Thyroid gland (tissue), 4 donors: ENCODE results near the gene RGP1. TPM values are rescaled to one million over a fixed set of nuclear protein-coding genes. Genes with fewer than 3 reads are reported as not detected.
A peak's percentile ranks its signal among the peaks of the same experiment; 100 is the strongest.

Experiments used
- DNase-seq, 2 donors: peaks; one replicate each; pipeline ENCODE4 v3.0.0-alpha.2; 2019
- H3K27ac ChIP-seq, 3 donors: fragments of 200-600 bp; sonication (generic); 1 replicate in 2 of 3; 2 replicates in 1 of 3; pipeline ENCODE4 v1.5.1; 2016 to 2019; ENCODE audit warnings: mild to moderate bottlenecking in 1 of 3, moderate library complexity in 1 of 3
- H3K27me3 ChIP-seq: fragments of 200-600 bp; sonication (generic); one replicate; pipeline ENCODE4 v1.5.1; 2019
- H3K36me3 ChIP-seq, 2 donors: fragments of 200-600 bp; sonication (generic); one replicate each; pipeline ENCODE4 v1.5.1; 2016 to 2019
- H3K4me1 ChIP-seq, 2 donors: fragments of 200-600 bp; sonication (generic); one replicate each; pipeline ENCODE4 v1.5.1; 2017 to 2019
- H3K4me3 ChIP-seq, 3 donors: fragments of 200-600 bp; sonication (generic); replicated peaks in 1 of 3; 1 replicate in 2 of 3; 2 replicates in 1 of 3; pipeline ENCODE4 v1.5.1; 2016; ENCODE audit warnings: mild to moderate bottlenecking in 1 of 3
- H3K9me3 ChIP-seq: fragments of 200-600 bp; sonication (generic); one replicate; pipeline ENCODE4 v1.5.1; 2017
- CTCF ChIP-seq, 6 experiments: fragments of 200-600 bp in 3 of 6; fragments of 450-650 bp in 3 of 6; sonication (generic) in 3 of 6; IDR thresholded peaks; one replicate each; pipeline ENCODE4 v1.5.1; 2016 to 2019; ENCODE audit warnings: antibody characterized with exemption in 6 of 6, mild to moderate bottlenecking in 2 of 6, inconsistent platforms in 1 of 6, moderate library complexity in 1 of 6
- POLR2A ChIP-seq, 2 donors: fragments of 450-650 bp; IDR thresholded peaks; one replicate each; pipeline ENCODE4 v1.6.1; 2017; ENCODE audit warnings: antibody characterized with exemption in 2 of 2, mild to moderate bottlenecking in 2 of 2, moderate library complexity in 1 of 2
- WGBS, 2 donors: methylation state at CpG; one replicate each; pipeline ENCODE4 v1.1.5; 2017; 5-methylcytosine and 5-hydroxymethylcytosine counted together
- intact Hi-C: fragments of 100-400 bp; cut with DNase I; formaldehyde crosslinking; loops from one replicate; pipeline ENCODE4 v1.15.1; 2023
- total RNA-seq, 4 donors: library from RNA; depleted of rRNA; stranded (reverse); fragments of >200 nt; gene quantifications; one replicate each; pipeline ENCODE4 v1.2.3, GENCODE V29; 2016

The RGP1 gene
- total RNA-seq, 4 donors from 2014 or later, result 25.4 to 34.0 (median 30.2) TPM

DNA sequence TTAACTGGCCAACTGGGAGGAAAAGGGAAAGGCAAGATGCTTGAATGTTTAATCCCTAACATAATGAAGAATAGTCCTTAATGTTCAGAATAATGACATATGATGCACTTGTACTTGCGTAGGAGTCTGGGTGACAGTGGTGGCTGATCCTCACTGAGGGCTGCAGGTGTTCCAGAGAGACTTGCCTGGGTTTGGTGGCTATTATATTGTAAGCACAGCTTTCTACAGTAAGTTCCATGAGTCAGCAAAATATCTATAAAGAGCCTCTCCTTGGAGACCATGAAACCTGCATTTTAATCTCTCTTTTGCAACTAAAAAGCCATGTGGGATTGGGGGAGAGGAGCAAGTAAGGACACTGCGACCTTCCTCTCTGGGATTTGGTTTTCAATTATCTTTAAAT lies 40.5 kb downstream of the RGP1 start:
- intact Hi-C loops, result loop anchor here (2.0 kb wide), 1 partner anchor 93 kb away; no protein-coding TSS in a partner anchor
- no peaks in the 10 kb centered on the region for H3K36me3 ChIP-seq
- no peak overlapping the region for H3K4me3 ChIP-seq
- H3K27me3 ChIP-seq, result no peaks in the 10 kb centered on the region
- H3K9me3 ChIP-seq, result no peaks in the 10 kb centered on the region
- no peak overlapping the region for H3K27ac ChIP-seq
- no peak for DNase-seq
- WGBS, 2 donors, result 94 to 97% methylated on average over 2 of the region's 2 CpGs
- peaks cover 8 to 13% of the 10 kb centered on the region in 2 donors for H3K4me1 ChIP-seq
- TF ChIP-seq CTCF (IDR thresholded peaks at IDR 0.05), result no peak
- no peak for TF ChIP-seq POLR2A (IDR thresholded peaks at IDR 0.05)

DNA sequence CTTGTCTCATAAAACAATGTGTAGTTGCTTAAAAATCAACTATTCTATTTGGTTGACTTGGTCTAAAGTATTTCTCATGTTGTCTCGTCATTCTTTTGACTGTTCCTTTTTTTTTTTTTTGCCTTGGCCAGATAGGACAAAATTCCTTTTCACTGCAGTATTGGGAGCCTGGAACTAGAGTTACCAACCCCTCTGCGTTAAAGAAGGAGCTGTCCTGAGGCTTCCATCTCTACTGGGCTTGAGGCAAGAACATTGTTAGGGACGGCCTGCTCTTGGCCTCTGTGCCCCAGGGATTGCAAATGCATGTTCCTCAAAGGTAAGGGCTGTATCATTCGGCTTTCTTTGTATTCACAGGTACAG lies 40.9 kb downstream of the RGP1 start:
- intact Hi-C loops, result loop anchor here (5.0 kb wide), 1 partner anchor 37 kb away; the partner anchor contains the start of genes FAM221B and TMEM8B
- H3K36me3 ChIP-seq, result no peaks in the 10 kb centered on the region
- TF ChIP-seq CTCF (IDR thresholded peaks at IDR 0.05) (no peak), POLR2A (IDR thresholded peaks at IDR 0.05) (no peak)
- H3K9me3 ChIP-seq, result no peaks in the 10 kb centered on the region
- no peak overlapping the region for H3K27ac ChIP-seq
- WGBS, 2 donors, result 31 to 34% methylated on average over 4 of the region's 4 CpGs
- no peak overlapping the region for H3K4me3 ChIP-seq
- no peak for DNase-seq
- H3K27me3 ChIP-seq, result no peaks in the 10 kb centered on the region
- peaks cover 8 to 13% of the 10 kb centered on the region in 2 donors for H3K4me1 ChIP-seq

DNA sequence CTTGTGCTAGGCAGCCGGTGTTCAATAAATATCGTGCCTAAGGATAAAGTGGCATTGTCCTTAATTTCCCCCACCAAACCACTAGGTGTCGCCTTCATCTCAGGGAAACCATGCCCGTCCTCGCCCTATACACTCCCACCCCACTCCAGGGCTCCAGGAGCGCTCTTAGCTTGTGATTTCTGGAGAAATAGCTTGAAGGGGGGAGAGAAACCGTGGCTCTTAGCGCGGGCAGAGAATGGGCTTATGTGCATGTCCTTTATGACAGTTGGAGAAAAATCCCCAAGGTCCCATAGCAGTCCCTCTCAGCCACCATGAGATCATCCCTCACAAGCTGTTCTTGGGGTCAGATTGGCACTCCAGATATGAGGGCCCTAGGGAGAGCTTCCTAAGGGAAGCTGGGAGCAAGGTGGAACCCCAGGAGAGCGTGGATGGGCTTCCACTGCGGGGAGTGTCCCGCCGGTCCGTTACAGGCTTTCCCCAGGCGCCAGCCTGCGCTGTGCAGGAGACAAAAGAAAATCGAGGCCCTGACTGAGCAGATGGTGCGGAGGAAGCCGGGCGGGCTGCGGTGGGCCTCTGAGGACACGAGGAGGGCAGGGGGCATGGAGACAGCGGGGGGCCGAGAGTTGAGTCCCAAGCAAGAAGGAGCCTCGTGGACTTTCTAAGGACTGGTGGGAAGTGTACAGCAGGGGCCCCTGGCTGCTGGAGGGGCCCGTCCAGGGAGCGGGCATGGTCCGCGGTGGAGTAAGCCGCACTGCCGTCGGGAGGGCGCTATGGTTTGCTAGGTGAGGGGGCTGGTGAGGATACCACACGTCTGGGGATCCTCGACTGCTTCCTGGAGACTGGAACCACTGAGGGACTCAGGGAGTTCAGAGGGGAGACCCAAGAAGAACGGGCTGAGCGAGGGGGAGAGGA lies 41.6 kb downstream of the RGP1 start:
- H3K36me3 ChIP-seq, result no peaks in the 10 kb centered on the region
- DNase-seq, result peak; percentile 70 to 73
- peak overlapping the region in 1 of 3 donors; percentile 38 for H3K4me3 ChIP-seq
- H3K9me3 ChIP-seq, result no peaks in the 10 kb centered on the region
- no peaks in the 10 kb centered on the region for H3K27me3 ChIP-seq
- peaks cover 8 to 13% of the 10 kb centered on the region in 2 donors for H3K4me1 ChIP-seq
- TF ChIP-seq POLR2A (IDR thresholded peaks at IDR 0.05) (no peak), CTCF (IDR thresholded peaks at IDR 0.05) (peak; percentile 57 to 98 (median 85))
- WGBS, 2 donors, result 53 to 55% methylated on average over 34 to 37 of the region's 37 CpGs
- intact Hi-C loops, result loop anchor here (5.0 kb wide), 1 partner anchor 37 kb away; the partner anchor contains the start of genes FAM221B and TMEM8B
- H3K27ac ChIP-seq, result no peak overlapping the region

DNA sequence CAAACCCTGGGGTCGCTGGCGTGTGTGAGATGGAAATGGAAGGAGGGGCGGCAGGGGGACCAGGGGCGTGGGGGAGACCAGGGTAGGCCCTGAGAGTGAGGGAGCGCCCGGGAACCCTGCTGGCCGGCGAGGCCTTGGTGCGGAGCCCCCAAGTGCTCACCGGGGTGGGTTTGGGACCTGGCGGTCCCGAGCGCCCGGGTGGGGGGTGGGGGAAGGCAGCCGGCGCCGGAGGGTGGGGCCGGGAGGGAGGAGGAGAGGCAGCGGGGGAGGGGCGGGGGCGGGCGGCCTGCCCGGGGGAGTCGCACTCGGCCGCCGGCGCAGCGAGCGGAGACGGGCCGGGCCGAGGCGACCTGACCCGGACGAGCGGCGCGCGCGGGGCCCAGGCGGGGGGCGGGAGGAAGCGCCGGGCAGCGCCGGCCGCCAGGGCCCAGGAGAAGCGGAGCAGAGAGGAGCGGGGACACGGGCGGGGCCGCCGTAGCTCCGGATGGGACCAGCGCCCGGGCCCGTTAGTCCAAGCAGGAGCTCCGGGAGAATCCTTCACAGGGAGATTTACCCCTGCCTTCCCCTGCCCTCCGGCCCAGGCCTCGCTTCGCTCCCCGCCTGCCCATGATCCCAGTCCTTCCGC lies 42.3 kb downstream of the RGP1 start, which contains the start of gene NPR2:
TSS of gene NPR2 (plus strand) at position 295 of the 625 bp plus-strand sequence. CDS start 818 bp downstream, outside the sequence.
- Histone ChIP-seq H3K4me1 (peaks cover 8 to 13% of the 10 kb centered on the region in 2 donors), H3K27ac (peak within 1 kb of the TSS in 2 of 3 donors; percentile 27 to 57), H3K9me3 (no peaks in the 10 kb centered on the region), H3K4me3 (peak within 1 kb of the TSS in 1 of 3 donors; percentile 38), H3K36me3 (no peaks in the 10 kb centered on the region), H3K27me3 (no peaks in the 10 kb centered on the region)
- peak; percentile 37 to 43 for DNase-seq
- WGBS, 2 donors, result 15 to 21% methylated on average over 14 to 23 of the region's 64 CpGs
- TF ChIP-seq POLR2A (IDR thresholded peaks at IDR 0.05) (no peak), CTCF (IDR thresholded peaks at IDR 0.05) (peak in 1 of 6 experiments; percentile 7)
- intact Hi-C loops, result loop anchor here (5.0 kb wide), 1 partner anchor 36 kb away; the partner anchor contains the start of genes FAM221B and TMEM8B
